ENCODE data around the gene ZNF638. TPM values are rescaled to one million over a fixed set of nuclear protein-coding genes. Genes with fewer than 3 reads are reported as not detected.
A peak's percentile ranks its signal among the peaks of the same experiment; 100 is the strongest.

The ZNF638 gene
- total and polyA plus RNA-seq, 2 of the 4 experiments (the other 2 are of a cell fraction): 46.4 to 129 TPM

DNA sequence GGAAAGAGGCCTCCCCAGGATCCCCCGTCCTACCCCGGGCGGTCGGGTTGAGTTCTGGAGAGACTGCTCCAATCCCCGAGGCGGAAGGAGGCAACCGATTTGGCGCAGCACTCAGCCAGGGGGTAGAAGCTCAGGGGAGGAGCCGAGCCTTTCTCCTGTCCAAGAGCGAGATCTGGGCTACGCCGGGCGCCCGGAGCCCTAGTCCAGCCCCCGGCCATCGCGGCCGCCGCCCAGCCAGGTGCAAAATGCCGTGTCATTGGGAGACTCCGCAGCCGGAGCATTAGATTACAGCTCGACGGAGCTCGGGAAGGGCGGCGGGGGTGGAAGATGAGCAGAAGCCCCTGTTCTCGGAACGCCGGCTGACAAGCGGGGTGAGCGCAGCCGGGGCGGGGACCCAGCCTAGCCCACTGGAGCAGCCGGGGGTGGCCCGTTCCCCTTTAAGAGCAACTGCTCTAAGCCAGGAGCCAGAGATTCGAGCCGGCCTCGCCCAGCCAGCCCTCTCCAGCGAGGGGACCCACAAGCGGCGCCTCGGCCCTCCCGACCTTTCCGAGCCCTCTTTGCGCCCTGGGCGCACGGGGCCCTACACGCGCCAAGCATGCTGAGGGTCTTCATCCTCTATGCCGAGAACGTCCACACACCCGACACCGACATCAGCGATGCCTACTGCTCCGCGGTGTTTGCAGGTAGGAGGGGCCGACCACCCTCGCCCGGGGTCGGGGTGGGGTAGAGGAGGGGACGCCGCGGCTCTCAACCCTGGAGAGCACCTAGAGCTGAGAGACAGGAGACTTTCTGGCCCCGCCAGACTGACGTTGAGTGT lies 122.0 kb downstream of the ZNF638 start, which contains the start of gene DYSF:
Gene DYSF, plus strand, starts transcription at position 158 of the 817 bp plus-strand sequence.
- Histone ChIP-seq H2BK5ac (ENCODE audit: low read depth, low read length, poor library complexity, severe bottlenecking) (no peak within 1 kb of the TSS), H2BK20ac (ENCODE audit: low read depth, low read length) (no peak within 1 kb of the TSS), H2BK15ac (ENCODE audit: low read depth, low read length) (no peak within 1 kb of the TSS), H3K9ac (ENCODE audit: low read depth, low read length) (no peak within 1 kb of the TSS; the same call in 1 of the 2 replicates), H3K14ac (replicated peaks; ENCODE audit: low read depth, low read length) (no peak within 1 kb of the TSS), H3K9me3 (ENCODE audit: control insufficient read depth, insufficient read depth, low read length) (no peaks in the 10 kb centered on the region), H3K56ac (ENCODE audit: extremely low read depth, insufficient read depth, low read length) (no peak within 1 kb of the TSS), H3K27me3 (ENCODE audit: control insufficient read depth, insufficient read depth, low read length) (peaks cover 42% of the 10 kb centered on the region), H3K4me3 (ENCODE audit: insufficient read depth, low read depth, low read length) (peak within 1 kb of the TSS; percentile 34), H2AK9ac (replicated peaks; ENCODE audit: low read depth, low read length, poor library complexity) (no peak within 1 kb of the TSS), H3K36me3 (ENCODE audit: control insufficient read depth, insufficient read depth, low read length) (no peaks in the 10 kb centered on the region), H3K79me1 (ENCODE audit: low read depth in 1 of 2, low read length in 2 of 2) (no peaks in the 10 kb centered on the region), H2AK5ac (ENCODE audit: low read depth, low read length) (no peak within 1 kb of the TSS), H2BK120ac (ENCODE audit: low read depth, low read length) (no peak within 1 kb of the TSS), H3K27ac (ENCODE audit: insufficient read depth, low read length) (no peak within 1 kb of the TSS), H3K4ac (ENCODE audit: low read depth, low read length) (no peak within 1 kb of the TSS), H4K91ac (ENCODE audit: insufficient read depth, low read depth, low read length) (no peak within 1 kb of the TSS), H4K5ac (ENCODE audit: low read depth, low read length) (no peak within 1 kb of the TSS), H2AFZ (replicated peaks; ENCODE audit: low read length, poor library complexity) (peak within 1 kb of the TSS; percentile 61), H4K8ac (ENCODE audit: low read depth in 2 of 2, low read length in 2 of 2) (no peak within 1 kb of the TSS), H3K4me1 (ENCODE audit: control insufficient read depth, insufficient read depth, low read length) (peaks cover 4% of the 10 kb centered on the region; the same call in 1 of the 2 replicates), H3K18ac (ENCODE audit: low read depth, low read length) (no peak within 1 kb of the TSS), H4K20me1 (ENCODE audit: insufficient read depth, low read length) (no peaks in the 10 kb centered on the region), H3K9me1 (ENCODE audit: insufficient read depth, low read length) (no peaks in the 10 kb centered on the region; the same call in 1 of the 2 replicates), H3K4me2 (ENCODE audit: low read depth, low read length) (peak within 1 kb of the TSS; percentile 81), H3K23ac (ENCODE audit: low read depth, low read length) (no peak within 1 kb of the TSS)
- DNase-seq (peak; percentile 17), ATAC-seq (ENCODE audit: low read depth) (peak; percentile 75)
- dilution Hi-C loops (cut with HindIII; ENCODE audit: low sequenced_read_pairs, unreplicated experiment) (no loop called here), in situ Hi-C loops (cut with MboI; ENCODE audit: low sequenced_read_pairs) (no loop called here), intact Hi-C loops (cut with micrococcal nuclease) (no loop called here)
- CTCF ChIA-PET: no interaction called here
- POLR2A ChIA-PET (ENCODE audit: unreplicated experiment): no interaction called here
- WGBS, 2 experiments (ENCODE audit: extremely low coverage in 2 of 2, insufficient read length in 1 of 2): 3% methylated on average over 29 of the region's 66 CpGs; no CpG with 5 or more reads in 1 of the 2 experiments
- TF ChIP-seq NFE2L2 (IDR thresholded peaks at IDR 0.05; ENCODE audit: low read depth, low read length) (no peak), RAD21 (IDR thresholded peaks at IDR 0.05; ENCODE audit: low read length) (no peak), POLR2A (IDR thresholded peaks at IDR 0.05; ENCODE audit: low read depth, low read length) (no peak), CHD1 (IDR thresholded peaks at IDR 0.05; ENCODE audit: low read depth, low read length) (no peak), CEBPB (IDR thresholded peaks at IDR 0.05; ENCODE audit: low read depth, low read length) (no peak)
- TF ChIP-seq, protein P1, sequence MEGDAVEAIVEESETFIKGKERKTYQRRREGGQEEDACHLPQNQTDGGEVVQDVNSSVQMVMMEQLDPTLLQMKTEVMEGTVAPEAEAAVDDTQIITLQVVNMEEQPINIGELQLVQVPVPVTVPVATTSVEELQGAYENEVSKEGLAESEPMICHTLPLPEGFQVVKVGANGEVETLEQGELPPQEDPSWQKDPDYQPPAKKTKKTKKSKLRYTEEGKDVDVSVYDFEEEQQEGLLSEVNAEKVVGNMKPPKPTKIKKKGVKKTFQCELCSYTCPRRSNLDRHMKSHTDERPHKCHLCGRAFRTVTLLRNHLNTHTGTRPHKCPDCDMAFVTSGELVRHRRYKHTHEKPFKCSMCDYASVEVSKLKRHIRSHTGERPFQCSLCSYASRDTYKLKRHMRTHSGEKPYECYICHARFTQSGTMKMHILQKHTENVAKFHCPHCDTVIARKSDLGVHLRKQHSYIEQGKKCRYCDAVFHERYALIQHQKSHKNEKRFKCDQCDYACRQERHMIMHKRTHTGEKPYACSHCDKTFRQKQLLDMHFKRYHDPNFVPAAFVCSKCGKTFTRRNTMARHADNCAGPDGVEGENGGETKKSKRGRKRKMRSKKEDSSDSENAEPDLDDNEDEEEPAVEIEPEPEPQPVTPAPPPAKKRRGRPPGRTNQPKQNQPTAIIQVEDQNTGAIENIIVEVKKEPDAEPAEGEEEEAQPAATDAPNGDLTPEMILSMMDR (conservative IDR thresholded peaks at IDR 0.05; ENCODE audit: low read depth, low read length): no peak
- TF ChIP-seq, protein P2, sequence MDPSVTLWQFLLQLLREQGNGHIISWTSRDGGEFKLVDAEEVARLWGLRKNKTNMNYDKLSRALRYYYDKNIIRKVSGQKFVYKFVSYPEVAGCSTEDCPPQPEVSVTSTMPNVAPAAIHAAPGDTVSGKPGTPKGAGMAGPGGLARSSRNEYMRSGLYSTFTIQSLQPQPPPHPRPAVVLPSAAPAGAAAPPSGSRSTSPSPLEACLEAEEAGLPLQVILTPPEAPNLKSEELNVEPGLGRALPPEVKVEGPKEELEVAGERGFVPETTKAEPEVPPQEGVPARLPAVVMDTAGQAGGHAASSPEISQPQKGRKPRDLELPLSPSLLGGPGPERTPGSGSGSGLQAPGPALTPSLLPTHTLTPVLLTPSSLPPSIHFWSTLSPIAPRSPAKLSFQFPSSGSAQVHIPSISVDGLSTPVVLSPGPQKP (IDR thresholded peaks at IDR 0.05; ENCODE audit: borderline replicate concordance, low read depth, low read length): no peak
- BruUV-seq (replicated peaks): no TSS peak

Measured in IMR-90 (cell line).